ENCODE measurements around the gene CSNK2A1.
A peak's percentile ranks its signal among the peaks of the same experiment; 100 is the strongest.
"Not testable (repeated sequence)": the region's sequence is repeated elsewhere in the genome, so short reads cannot be mapped to it uniquely, and the experiment has no call there.

CSNK2A1 gene

DNA sequence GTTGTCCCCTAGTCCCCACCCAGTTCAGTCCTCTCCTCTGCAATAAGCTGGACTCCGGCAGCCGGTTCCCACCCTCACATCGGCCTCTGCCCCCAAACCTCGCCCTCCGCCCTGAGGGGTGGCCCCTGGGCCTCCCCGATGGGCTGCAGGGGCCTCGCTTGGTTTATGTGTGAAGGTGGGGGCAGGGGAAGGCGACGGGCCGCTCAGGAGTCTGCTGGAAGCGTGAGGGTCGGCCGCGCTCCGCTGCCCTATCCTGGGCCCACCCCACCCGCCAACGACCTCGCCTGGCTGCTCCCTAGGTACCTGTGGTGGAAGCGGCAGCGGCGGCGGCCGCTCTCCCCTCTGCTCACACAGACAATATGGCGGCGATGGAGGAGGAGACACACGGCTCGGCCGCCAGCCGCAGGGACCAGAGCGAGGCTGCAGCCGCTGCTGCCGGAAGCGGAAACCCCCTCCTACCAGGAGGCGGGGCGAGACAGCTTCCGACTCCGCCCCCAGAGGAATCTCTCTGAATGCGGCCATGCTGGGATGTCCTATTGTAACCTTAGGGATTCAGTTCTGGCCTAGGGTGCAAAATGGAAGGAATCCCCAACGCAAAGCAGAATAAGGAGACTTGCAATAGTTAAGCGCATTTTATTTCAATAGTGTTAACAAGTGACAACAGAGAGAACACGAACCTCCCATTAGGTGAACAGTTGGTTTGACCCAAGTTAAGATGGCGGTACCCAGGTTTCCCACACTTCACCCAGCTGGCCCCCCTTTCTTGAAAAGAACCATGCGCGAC, at the start of gene CSNK2A1:
Gene CSNK2A1 (minus strand): TSS at position 422 of the 784 bp plus-strand sequence. CDS start 35,239 bp downstream, outside the sequence.
- DNase-seq: peak; percentile 98

DNA sequence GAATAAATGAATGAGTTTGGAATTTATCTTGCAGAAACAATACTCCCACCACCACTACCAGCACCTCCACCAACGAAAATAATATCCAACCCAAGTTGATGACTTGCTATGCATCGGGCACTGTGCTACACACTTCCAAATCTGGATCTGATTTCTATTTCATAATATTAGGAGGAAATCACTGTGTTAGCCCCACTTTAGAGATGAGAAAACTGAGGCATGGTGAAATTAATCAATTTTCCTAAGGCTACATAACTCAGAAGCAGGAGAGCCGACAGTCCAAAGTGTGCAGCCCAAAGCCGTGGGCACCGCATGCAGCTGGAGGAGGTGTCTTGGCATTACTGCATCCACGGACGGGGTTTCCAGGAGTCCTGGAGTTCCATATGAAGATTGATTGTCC, 48.9 kb upstream of the CSNK2A1 start:
- no peak for DNase-seq

DNA sequence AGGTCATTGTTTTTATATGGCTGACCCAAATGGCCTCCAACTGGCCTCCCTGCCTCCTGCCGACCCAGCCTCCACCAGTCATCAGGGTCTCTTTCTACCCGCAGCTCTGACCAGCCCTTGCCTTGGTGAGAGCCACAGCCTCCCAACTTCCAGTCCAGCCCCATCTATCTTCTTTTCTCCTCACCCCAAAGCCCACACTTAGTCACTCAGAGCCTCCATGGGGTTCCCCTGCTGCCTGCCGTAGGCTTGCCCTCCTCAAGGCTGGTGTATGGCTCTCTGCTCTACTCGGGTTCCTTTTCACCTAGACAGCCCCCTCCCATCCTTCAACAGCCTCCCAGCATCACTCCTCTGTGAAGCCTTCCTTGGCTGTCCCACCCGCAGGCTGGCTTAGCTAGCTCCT, 48.4 kb upstream of the CSNK2A1 start:
- DNase-seq: no peak

- no peak for DNase-seq
Observed at GRCh38 chr20:588932-589672, 45.5 kb upstream of the CSNK2A1 start.

GRCh38 chr20:588476-588875, 44.9 kb upstream of the CSNK2A1 start:
- DNase-seq: no peak

DNA sequence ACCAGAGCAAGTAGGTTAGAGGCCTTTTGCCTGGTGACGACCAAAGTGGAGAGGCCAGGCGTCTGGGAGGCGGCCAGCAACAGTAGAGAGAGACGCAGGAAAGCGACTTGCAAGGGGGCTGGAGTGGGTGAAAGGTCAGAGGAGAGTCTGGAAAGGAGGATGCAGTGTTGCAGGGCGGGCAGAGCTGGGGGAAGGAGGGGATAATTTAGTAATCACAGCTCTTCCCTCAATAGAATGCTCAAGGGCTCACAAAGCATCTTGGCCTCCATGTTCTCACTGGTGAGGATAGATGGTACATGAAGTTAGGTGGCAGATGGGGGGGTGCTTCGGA, 41.3 kb upstream of the CSNK2A1 start:
- no peak for DNase-seq

- no peak for DNase-seq
Observed at GRCh38 chr20:584161-584970, 40.8 kb upstream of the CSNK2A1 start.

DNA sequence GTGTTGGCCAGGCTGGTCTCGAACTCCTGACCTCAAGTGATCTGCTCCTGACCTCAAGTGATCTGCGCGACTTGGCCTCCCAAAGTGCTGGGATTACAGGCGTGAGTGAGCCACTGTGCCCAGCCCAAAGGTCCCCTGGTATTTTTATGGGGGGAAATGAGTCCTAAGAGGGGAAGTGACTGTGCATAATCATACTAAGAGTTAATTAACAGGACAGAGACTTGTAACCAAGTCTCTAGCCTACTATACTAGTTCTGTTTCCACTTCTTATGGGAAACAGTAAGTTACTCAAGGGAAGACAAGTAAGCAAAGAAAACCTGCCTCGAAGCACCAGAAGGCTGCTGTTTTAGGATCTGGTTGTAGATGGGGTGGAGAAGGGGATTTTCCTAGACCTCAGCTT, 38.6 kb upstream of the CSNK2A1 start:
- no peak for DNase-seq

GRCh38 chr20:578940-579690, 35.5 kb upstream of the CSNK2A1 start:
- not testable (repeated sequence) for DNase-seq

- no peak for DNase-seq
Observed at GRCh38 chr20:577167-577791, 33.7 kb upstream of the CSNK2A1 start.

DNA sequence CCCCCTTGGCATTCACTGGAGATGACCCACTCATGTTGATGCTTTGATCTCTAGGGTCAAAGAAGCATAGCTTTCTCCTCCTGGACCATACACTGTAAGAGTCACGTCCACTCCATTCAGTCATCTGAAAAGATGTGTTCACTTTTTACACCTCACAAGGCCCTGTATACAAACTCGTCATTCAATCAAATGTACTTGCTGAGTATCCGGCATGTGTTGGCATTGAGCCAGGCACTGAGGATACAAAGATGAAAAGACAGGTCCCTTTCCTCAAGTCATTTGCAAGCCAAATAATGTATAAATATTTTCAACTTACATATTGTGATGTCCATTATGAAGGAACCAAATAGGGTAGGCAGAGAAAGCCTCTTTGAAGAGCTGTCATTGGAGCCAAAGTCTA, 32.6 kb upstream of the CSNK2A1 start:
- no peak for DNase-seq

DNA sequence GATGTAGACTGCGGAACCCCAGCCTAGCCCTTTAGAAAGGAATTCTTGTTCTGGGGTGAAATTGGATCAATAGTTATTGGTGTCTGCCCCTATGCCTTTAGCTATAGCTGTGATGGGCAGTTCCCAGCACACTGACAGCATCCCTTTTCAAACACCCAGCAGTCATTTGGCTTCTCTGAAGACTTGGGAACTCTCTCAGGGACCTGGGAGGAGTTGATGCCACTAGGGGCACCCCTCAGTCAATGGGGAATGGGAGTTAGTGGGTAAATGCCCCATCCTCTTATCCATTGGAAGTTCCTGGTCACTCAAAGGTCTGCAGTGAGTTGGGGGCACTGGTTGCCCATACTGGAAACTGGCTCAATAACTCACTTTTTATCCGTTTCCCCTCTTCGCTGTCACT, 31.6 kb upstream of the CSNK2A1 start:
- no peak for DNase-seq

GRCh38 chr20:574297-574942, 30.8 kb upstream of the CSNK2A1 start:
- no peak for DNase-seq

GRCh38 chr20:573414-574296, 30.1 kb upstream of the CSNK2A1 start:
- DNase-seq: no peak

- no peak for DNase-seq
Observed at GRCh38 chr20:572727-573126, 29.1 kb upstream of the CSNK2A1 start.

GRCh38 chr20:571754-572441, 28.3 kb upstream of the CSNK2A1 start:
- DNase-seq: no peak

DNA sequence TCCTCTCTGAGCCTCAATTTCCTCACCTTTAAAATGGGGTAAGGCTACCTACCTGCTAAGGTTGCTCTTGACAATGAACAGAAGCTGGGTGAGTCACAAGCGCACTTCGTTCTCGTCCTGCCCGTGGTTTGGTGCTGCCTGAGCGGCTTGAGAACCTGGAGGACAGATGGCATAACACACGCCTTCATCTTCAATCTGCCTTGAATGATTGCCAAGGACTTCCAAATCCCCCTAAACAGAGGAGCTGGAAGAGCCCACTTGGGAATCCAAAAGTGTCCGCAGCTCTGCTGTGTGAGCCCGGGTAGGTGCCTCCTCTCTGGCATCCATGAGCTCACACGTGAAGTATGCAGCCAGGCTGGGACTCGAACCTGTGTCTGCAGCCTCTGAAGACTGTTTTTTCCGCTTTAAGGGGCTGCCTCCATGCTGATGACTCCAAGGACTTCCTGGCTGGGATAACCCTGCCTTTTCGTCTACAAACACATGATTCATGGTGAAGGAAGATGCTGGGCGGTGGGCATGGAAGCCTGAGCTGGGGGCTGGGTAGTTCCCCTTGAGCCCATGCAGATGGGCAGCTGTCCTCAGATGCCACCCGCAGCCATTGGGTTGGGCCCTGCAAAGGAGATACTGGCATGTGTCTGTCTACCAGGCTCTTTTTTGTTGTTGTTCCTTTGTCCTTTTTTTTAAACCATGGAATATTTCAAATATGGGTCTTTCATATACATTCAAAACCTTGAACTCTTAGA, 25.3 kb upstream of the CSNK2A1 start:
- no peak for DNase-seq

DNA sequence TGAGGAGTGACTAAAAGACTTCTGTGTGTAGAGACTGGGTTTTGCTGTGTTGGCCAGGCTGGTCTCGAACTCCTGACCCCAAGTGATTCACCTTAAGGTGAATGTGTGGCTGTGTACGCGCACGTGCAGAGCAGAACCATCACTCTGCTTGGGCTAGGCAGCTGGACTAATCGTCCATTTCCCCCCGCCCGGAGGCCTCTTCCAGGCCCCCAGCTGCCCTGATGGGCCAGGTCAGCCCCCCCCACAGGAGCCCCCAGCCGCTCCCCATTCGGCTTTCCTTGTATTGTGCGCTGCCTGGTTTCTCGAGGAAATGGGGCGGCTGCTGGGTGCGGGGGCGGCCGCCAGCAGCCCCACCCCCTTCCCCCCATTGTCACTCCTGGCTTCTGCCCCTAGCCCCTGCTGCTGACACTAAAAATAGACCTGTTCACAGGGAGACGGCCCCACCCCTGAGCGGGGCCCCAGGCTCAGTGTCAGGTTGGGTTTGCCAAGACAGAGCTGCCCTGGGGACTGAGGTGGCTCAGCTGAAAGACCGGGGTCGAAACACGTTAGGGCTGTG, 24.6 kb upstream of the CSNK2A1 start:
- no peak for DNase-seq

DNA sequence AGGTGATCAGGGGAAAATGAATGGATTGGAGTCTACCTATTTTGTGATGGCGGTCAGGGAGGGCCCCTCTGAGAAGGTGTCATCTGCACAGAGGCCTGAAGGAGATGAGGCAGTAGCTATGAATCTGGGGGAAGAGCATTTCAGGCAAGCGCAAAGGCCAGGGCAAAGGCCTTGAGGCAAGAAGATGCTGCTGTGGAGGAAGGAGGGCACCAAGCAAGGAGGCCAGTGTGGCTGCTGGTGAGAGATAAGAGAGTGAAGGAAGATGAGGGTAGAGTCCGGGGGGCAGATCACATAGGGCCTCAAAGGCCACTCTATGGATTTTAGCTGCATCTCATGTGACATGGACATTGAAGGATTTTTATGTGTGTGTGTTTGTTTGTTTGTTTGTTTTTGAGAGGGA, 20.6 kb upstream of the CSNK2A1 start:
- DNase-seq: no peak
